ENCODE measurements around the gene RNF31. TPM values are rescaled to one million over a fixed set of nuclear protein-coding genes. Genes with fewer than 3 reads are reported as not detected.

RNF31 gene
- total RNA-seq, 1 experiment from 2014 or later, result 69.6 TPM

- no peaks in the 10 kb centered on the region for H4K20me1 ChIP-seq (ENCODE audit: low read length)
- ATAC-seq, result no peak
- H3K9me2 ChIP-seq (replicated peaks; ENCODE audit: low read length), result no peaks in the 10 kb centered on the region
- no TSS peak for BruUV-seq (replicated peaks)
- H3K79me2 ChIP-seq (ENCODE audit: low read length), result no peaks in the 10 kb centered on the region
- H3K4me3 ChIP-seq (ENCODE audit: low read length), result no peak overlapping the region
- TF ChIP-seq EZH2 (IDR thresholded peaks at IDR 0.05; ENCODE audit: low read length, unreplicated experiment) (no peak), CTCF (conservative IDR thresholded peaks at IDR 0.05; ENCODE audit: low read depth, low read length) (no peak), EZH2phosphoT487 (IDR thresholded peaks at IDR 0.05; ENCODE audit: borderline replicate concordance, low read length) (no peak)
- no peaks in the 10 kb centered on the region for H3K36me3 ChIP-seq (ENCODE audit: low read depth, low read length)
- H3K27ac ChIP-seq (ENCODE audit: low read length), result no peak overlapping the region
- H3F3A ChIP-seq (ENCODE audit: low read length, unreplicated experiment), result no peaks in the 10 kb centered on the region
- no peaks in the 10 kb centered on the region for H3K9me3 ChIP-seq (ENCODE audit: low read length)
- intact Hi-C loops (cut with micrococcal nuclease), result no loop called here
- H3K27me3 ChIP-seq (ENCODE audit: low read length), result no peaks in the 10 kb centered on the region
- ChIA-PET POLR2A (ENCODE audit: unreplicated experiment) (no interaction called here), CTCF (interaction anchor here (0.6 kb wide), 1 partner anchor 73 kb away, joined by 3 read pairs; no protein-coding TSS in a partner anchor)
- H3K9ac ChIP-seq (ENCODE audit: low read length), result no peak overlapping the region
- no peak overlapping the region for H3K4me2 ChIP-seq (ENCODE audit: low read length)
- peaks cover 6% of the 10 kb centered on the region for H3K4me1 ChIP-seq (ENCODE audit: insufficient read depth, low read length)
- DNase-seq, result no peak
- H2AFZ ChIP-seq (ENCODE audit: low read length), result no peak overlapping the region
Measured at GRCh38 chr14:24130717-24131548, 16.4 kb upstream of the RNF31 start.

GRCh38 chr14:24131549-24131966, 15.7 kb upstream of the RNF31 start:
- no TSS peak for BruUV-seq (replicated peaks)
- H3K4me1 ChIP-seq (ENCODE audit: insufficient read depth, low read length), result peaks cover 7% of the 10 kb centered on the region

More at GRCh38 chr14:24131549-24131966, 15.7 kb upstream of the RNF31 start:
- TF ChIP-seq EZH2 (IDR thresholded peaks at IDR 0.05; ENCODE audit: low read length, unreplicated experiment) (no peak), EZH2phosphoT487 (IDR thresholded peaks at IDR 0.05; ENCODE audit: borderline replicate concordance, low read length) (no peak), CTCF (conservative IDR thresholded peaks at IDR 0.05; ENCODE audit: low read depth, low read length) (no peak)
- Histone ChIP-seq H3F3A (ENCODE audit: low read length, unreplicated experiment) (no peaks in the 10 kb centered on the region), H2AFZ (ENCODE audit: low read length) (no peak overlapping the region), H3K79me2 (ENCODE audit: low read length) (peaks cover 2% of the 10 kb centered on the region; the same call in 1 of the 2 replicates), H3K4me3 (ENCODE audit: low read length) (no peak overlapping the region), H3K36me3 (ENCODE audit: low read depth, low read length) (no peaks in the 10 kb centered on the region), H3K9me2 (replicated peaks; ENCODE audit: low read length) (no peaks in the 10 kb centered on the region), H3K27me3 (ENCODE audit: low read length) (no peaks in the 10 kb centered on the region), H3K27ac (ENCODE audit: low read length) (no peak overlapping the region), H3K9me3 (ENCODE audit: low read length) (no peaks in the 10 kb centered on the region), H3K4me2 (ENCODE audit: low read length) (no peak overlapping the region), H4K20me1 (ENCODE audit: low read length) (no peaks in the 10 kb centered on the region), H3K9ac (ENCODE audit: low read length) (no peak overlapping the region)
- no peak for DNase-seq
- CTCF ChIA-PET, result no interaction called here
- intact Hi-C loops (cut with micrococcal nuclease), result no loop called here
- no peak for ATAC-seq
- POLR2A ChIA-PET (ENCODE audit: unreplicated experiment), result no interaction called here
